Chondrocyte (in vitro differentiated cells): Measurements from ENCODE around the gene CTIF. TPM values are rescaled to one million over a fixed set of nuclear protein-coding genes. Genes with fewer than 3 reads are reported as not detected.
"Not testable (repeated sequence)": the region's sequence is repeated elsewhere in the genome, so short reads cannot be mapped to it uniquely, and the experiment has no call there.

Experiments used
- DNase-seq: peaks from one replicate; pipeline ENCODE4 v3.0.0; 2021; ENCODE audit warnings: mixed read lengths, low spot score
- H3K27ac Mint-ChIP-seq: one replicate; pipeline ENCODE4 v1.8.0; 2021; ENCODE audit warnings: mild to moderate bottlenecking, moderate library complexity, mixed read lengths; ENCODE audit not compliant: unreplicated experiment
- H3K27me3 Mint-ChIP-seq: 2 replicates; pipeline ENCODE4 v1.8.0; 2021; ENCODE audit warnings: low read depth, mixed read lengths
- H3K36me3 Mint-ChIP-seq: 2 replicates; pipeline ENCODE4 v1.8.0; 2021; ENCODE audit warnings: low read depth, mixed read lengths
- H3K4me1 Mint-ChIP-seq: 2 replicates; pipeline ENCODE4 v1.8.0; 2021; ENCODE audit warnings: low read depth, mild to moderate bottlenecking, mixed read lengths
- H3K4me3 Mint-ChIP-seq: one replicate; pipeline ENCODE4 v1.8.0; 2021; ENCODE audit warnings: mild to moderate bottlenecking, moderate library complexity, mixed read lengths; ENCODE audit not compliant: unreplicated experiment
- H3K9me3 Mint-ChIP-seq: 2 replicates; pipeline ENCODE4 v1.8.0; 2021; ENCODE audit warnings: low read depth, mixed read lengths
- CTCF ChIP-seq: fragments of 200-600 bp; sonication (generic); IDR thresholded peaks from 2 replicates; pipeline ENCODE4 v1.5.0; 2021; ENCODE audit warnings: antibody characterized with exemption, mild to moderate bottlenecking, moderate library complexity
- total RNA-seq: library from RNA; stranded (reverse); gene quantifications from 3 replicates; pipeline ENCODE4 v1.2.1, GENCODE V29; 2021

CTIF gene
- total RNA-seq, 1 donor from 2014 or later, result 184 TPM

GRCh38 chr18:48810805-48811204 is 272.0 kb downstream of the CTIF start:
- no peak for DNase-seq
- no peak for TF ChIP-seq CTCF
- Mint-ChIP-seq H3K4me3 (no peak overlapping the region), H3K4me1 (peaks cover 65% of the 10 kb centered on the region), H3K27me3 (no peaks in the 10 kb centered on the region), H3K9me3 (no peaks in the 10 kb centered on the region), H3K27ac (peak overlapping the region; percentile 59), H3K36me3 (peaks cover 16% of the 10 kb centered on the region)

- H3K9me3 Mint-ChIP-seq, result no peaks in the 10 kb centered on the region
- H3K27ac Mint-ChIP-seq, result peak overlapping the region; percentile 41
- peaks cover 19% of the 10 kb centered on the region for H3K36me3 Mint-ChIP-seq
- TF ChIP-seq CTCF, result no peak
- peaks cover 65% of the 10 kb centered on the region for H3K4me1 Mint-ChIP-seq
- H3K4me3 Mint-ChIP-seq, result no peak overlapping the region
- H3K27me3 Mint-ChIP-seq, result no peaks in the 10 kb centered on the region
- no peak for DNase-seq
These were observed 272.6 kb downstream of the CTIF start for GRCh38 chr18:48811401-48811800.

GRCh38 chr18:48811977-48812451 is 273.2 kb downstream of the CTIF start:
- peaks cover 59% of the 10 kb centered on the region for H3K4me1 Mint-ChIP-seq
- H3K27ac Mint-ChIP-seq, H3K27me3 Mint-ChIP-seq, H3K4me3 Mint-ChIP-seq, H3K9me3 Mint-ChIP-seq: not testable (repeated sequence)
- DNase-seq, result peak; percentile 21
- H3K36me3 Mint-ChIP-seq, result peaks cover 22% of the 10 kb centered on the region

GRCh38 chr18:48813321-48813720 is 274.5 kb downstream of the CTIF start:
- peaks cover 50% of the 10 kb centered on the region for H3K4me1 Mint-ChIP-seq
- H3K9me3 Mint-ChIP-seq, result no peaks in the 10 kb centered on the region
- no peaks in the 10 kb centered on the region for H3K27me3 Mint-ChIP-seq
- DNase-seq, result no peak
- H3K36me3 Mint-ChIP-seq, result peaks cover 29% of the 10 kb centered on the region
- no peak overlapping the region for H3K4me3 Mint-ChIP-seq
- H3K27ac Mint-ChIP-seq, result peak overlapping the region; percentile 58
- TF ChIP-seq CTCF, result no peak

GRCh38 chr18:48813833-48814489 is 275.1 kb downstream of the CTIF start:
- Mint-ChIP-seq H3K9me3 (no peaks in the 10 kb centered on the region), H3K4me1 (peaks cover 45% of the 10 kb centered on the region), H3K27me3 (no peaks in the 10 kb centered on the region), H3K36me3 (peaks cover 34% of the 10 kb centered on the region), H3K4me3 (no peak overlapping the region), H3K27ac (peak overlapping the region; percentile 58)
- DNase-seq, result peak; percentile 15
- TF ChIP-seq CTCF, result no peak
